ENCODE results near the gene RBMY1D.

GRCh38 chrY:21845481-21845880, 48.8 kb downstream of the RBMY1D start:
- TF ChIP-seq CTCF (IDR thresholded peaks at IDR 0.05; ENCODE audit: insufficient read depth, low read length, poor library complexity, severe bottlenecking) (no peak), EZH2phosphoT487 (conservative IDR thresholded peaks at IDR 0.05; ENCODE audit: low read length) (no peak)
